NCI-H774 (cell line): ENCODE data around the gene SMYD2.
"Not testable (repeated sequence)": the region's sequence is repeated elsewhere in the genome, so short reads cannot be mapped to it uniquely, and the experiment has no call there.

Source experiments
- DNase-seq: peaks from one replicate; lab custom pipeline; 2025; lab: John Stamatoyannopoulos, UW

The SMYD2 gene

DNA sequence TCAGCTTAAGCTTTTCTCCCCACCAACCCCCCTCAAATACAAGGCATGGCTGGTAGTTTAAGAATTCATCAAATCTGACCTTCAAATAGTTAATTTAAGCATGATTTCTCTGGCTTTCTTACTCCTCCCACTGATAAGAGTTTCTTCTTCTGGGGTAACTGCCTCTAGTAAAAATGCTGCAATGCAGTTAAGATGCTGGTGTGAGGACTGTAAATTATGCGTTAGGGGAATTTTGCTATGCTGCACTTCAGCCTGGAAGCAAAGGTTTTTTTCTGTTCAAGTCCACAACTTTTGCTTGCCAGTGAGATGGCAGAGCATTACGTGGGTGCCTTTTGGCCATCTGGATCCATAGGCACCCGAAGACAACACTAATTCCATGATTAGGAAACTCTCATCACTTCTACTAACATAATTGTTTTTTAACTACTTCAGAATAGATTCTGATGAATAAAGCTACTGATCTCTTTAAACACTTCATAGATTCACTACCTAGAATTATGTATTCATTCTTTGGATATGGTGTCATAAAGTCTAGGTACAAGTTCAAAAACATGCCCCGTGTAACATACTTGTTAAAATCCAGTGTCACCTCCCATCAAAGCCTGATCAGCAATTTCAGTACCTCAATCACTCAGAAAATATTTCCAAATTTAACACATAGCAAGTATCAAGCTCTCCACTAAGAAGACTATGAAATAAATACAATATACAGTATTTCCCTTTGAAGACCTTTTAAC, 8.8 kb upstream of the SMYD2 start:
- no peak for DNase-seq

DNA sequence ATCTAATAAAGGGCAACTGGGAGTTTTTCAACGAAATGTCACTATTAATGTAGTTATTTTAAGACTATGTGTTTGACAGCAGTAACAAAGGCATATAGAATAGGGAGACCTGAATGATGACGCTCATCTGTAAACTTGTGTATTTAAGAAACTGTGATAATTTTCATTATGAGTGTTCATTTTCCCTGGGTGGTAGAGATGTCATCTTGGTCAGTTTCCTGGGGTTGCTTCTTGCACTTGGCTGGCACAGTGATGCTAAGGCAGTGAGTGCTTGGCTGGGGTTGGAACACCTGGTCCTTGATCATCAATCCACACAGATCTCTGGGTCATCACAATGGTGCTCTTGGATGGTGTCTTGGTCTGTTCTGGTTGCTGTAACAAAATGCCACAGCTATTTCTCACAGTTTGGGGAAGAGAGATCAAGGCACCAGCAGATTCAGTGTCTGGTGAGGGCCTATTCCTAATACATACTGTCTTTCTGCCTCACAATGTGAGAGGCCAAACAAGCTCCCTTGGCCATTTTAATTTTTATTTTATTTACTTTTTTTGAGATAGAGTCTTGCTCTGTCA, 7.9 kb upstream of the SMYD2 start:
- DNase-seq, result no peak

DNA sequence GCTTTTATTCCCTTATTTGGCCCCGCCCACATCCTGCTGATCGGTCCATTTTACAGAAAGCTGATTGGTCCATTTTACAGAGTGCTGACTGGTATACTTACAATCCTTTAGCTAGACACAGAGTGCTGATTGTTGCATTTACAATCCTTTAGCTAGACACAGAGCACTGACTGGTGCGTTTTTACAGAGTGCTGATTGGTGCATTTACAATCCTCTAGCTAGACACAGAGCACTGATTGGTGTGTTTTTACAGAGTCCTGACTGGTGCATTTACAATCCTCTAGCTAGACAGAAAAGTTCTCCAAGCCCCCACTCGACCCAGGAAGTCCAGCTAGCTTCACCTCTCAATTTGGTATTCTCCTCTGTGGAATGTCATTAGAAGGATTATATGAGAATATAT, 5.3 kb upstream of the SMYD2 start:
- DNase-seq, result not testable (repeated sequence)

DNA sequence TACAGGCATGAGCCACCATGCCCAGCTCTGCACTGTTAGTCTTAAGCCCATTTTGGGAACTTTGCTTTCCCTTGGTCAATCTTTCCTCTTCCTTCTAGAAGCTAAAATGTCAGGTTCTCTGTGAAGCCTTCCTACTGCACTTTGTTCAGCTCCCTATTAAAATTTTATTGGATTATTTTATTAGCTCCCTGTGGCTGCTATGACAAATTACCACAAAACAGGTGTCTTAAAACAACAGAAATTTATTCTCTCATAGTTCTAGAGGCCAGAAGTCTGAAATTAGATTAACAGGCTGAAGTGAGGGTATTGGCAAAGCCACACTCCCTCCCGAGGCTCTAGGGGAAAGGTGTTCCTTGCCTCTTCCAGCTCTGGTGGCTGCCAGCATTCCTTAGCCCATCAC, 4.2 kb upstream of the SMYD2 start:
- no peak for DNase-seq

DNA sequence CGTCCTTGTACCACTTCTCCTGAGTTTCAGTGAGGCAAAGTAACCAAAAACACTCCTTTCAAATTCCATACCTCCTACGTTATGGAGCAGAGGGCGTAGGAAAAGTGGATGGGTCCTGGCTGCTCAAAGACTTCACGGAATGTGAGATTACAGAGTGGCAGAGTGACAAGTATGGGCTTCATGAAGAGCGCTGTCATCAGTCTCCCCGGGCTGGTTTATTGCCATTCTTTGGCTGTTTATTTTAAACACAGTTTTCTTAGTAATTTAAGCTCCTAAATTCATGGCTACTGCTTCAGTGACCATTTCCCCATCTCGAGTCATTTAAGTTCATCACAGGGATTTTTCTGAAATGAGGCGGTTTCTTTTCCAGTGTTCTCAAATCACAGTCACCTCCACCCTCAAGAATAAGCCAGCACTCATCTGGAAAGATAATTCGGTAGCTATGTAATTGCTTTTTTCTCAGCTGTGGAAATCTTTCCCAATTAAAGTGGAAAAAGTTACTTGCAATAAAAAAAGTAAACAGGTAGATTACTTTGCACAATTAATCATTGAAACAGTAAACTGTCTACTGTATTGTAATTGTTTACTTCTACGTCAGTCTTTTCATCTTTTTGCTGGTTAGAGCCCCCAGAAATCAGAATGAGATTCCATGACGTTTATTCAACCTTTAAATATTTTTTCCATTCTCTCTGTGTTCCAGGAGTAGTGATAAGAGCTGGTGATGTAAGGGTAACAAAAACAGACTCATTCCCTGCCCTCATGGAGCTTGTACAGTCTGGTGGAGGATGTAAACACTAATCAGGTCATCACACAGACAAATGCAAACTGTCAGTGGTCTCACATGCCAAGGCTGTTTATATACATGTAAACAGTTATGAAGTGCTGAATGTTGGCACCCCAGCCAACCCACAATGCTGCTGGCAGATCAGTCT, 3.0 kb upstream of the SMYD2 start:
- DNase-seq, result no peak

DNA sequence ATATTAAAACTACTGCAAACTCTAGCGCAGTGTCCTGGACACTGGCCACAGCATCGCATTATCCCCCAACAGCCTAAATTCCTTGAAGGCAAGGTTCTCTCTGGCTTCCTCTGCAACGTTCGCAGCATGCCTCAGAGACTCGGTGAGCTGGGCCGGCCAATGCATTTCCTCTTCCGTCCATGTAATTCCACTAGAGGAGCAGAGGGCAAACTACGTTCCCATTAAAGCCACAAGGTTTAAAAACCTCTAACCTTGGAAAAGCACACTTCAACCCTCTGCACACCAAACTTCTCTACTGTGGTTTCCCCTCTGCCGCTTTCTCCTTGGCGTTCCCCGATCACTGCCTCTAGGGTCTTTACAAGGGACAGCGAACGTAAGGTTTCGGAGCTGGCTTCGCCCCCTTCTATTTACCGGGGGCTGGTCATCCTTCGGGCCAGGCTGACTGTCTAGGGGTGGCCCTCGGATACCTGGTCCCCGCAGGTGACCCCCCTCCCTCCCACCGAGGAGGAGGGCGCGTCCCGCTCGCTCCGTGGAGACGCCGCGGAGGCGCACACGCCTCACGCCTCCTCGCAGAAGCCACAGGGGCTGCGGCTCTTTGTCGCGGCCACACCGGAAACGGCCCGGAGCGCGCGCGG, 456 bp upstream of the SMYD2 start:
- DNase-seq, result peak; percentile 31

DNA sequence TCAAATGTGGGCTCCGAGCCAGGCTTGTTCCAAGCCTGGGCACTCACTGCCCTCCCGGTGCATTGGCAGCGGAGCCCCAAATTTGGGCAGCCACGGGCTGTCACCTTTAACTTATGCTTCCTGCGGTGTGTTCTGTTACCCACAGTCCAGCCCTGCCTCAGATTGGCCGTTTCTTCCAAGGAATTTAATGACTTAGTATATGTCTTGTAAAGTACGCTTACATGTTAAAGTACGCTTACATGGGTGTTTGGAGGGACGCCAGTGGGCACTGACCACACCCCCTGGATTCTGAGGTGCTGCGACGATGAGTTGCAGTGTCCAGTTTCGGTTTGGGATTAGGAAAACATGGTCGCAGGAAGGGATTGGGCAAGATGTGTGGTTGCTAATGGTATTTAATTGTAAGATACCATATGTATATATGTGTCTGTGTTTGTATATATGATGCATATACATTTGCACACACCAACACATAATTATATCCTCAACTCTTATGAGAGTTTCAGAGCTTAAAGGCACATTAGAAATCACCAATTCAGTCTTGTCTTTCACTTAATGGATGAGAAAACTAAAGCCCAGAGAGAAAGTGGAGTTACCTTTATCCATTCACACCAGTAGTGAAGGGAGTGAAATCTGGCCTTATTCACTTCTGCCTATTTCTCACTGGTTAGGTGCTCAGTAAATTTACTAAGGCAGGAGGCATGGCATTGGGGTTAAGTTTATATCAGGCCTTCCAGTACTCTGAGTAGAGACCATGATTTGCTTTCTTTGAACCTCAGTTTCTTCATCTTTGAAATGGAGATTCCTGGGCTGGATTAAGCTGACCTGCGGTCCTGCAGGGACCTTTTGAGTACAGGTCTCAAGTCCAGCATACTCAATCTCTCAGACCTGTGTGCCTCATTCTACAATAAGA, 1.0 kb downstream of the SMYD2 start:
- no peak for DNase-seq

DNA sequence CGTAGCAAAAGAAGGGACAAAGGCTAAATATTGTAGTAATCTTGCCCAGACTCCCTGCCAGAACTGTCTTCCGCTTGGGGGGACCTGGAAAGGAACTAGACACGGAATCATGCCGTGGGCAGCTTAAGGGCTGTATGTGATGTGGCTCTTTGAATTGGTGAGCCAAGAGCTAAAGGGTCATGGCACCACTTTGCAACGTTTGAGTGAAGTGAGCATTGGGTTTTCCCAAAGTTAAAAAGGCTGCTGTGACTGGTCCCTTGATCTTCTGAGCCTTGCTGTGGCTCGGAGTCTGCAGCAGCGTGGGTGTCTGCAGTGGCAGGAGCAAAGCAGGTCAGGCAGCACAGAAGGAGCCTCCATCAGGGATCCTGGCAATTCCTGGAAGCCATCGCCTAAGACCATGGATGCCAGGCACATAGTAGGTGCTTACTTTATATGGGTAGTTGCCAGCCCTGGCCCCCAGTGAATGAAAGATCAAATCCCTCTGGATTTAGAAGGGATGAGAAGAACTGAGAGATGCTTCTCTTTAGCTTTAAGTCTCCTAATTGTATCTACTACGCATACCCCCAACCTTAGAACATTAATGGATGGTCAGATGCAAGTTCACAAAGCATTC, 1.8 kb downstream of the SMYD2 start:
- no peak for DNase-seq

DNA sequence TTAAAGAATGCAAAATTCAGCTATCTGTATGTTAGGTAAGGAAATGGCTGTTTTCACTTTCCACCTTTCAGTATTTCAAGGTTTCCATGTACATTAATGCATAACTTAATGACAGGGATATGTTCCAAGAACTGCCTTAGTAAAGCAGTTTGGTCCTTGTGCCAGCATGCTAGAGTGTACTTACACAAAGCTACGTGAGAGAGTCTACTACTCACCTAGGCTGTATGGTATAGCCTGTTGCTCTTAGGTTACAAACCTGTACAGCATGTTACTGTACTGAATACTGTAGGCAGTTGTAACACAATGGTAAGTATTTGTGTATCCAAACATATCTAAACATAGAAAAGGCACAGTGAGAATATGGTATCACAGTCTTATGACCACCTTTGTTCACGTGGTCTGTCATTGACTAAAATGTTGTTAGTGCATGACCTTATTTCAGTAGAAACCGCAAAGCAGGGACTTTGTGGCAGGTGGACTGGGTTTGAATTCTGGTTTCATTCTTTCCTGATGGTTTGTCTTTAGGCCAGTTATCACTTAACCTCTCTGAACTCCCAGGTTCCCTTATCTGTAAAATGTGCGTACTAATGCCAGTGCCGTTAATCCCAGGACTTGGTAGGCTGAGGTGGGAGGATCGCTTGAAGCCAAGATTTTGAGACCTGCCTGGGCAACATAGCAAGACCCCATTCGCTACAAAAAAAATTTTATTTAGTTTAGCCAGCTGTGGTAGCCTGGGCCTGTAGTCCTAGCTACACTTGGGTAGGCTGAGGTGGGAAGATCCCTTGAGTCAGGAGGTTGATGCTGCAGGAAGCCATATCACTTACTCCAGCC, 4.9 kb downstream of the SMYD2 start:
- no peak for DNase-seq

DNA sequence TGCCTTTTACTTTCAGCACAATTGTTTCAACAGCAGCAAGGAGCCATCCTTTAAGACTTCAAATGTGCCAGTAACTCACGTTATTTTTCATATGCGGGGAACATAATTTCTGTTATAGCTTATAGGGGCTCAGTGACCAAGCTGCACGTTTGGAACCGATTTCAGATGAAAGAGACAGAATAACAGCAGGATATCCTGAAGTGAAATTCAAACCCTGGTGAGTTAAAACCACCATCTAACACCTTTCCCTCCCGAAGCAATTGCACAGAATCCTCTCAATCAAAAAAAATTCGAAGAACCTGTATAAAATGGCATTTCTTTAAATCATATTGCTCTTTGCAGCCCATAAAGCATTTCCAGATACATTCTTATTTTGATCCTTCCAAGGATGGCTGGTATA, 6.9 kb downstream of the SMYD2 start:
- DNase-seq, result no peak

DNA sequence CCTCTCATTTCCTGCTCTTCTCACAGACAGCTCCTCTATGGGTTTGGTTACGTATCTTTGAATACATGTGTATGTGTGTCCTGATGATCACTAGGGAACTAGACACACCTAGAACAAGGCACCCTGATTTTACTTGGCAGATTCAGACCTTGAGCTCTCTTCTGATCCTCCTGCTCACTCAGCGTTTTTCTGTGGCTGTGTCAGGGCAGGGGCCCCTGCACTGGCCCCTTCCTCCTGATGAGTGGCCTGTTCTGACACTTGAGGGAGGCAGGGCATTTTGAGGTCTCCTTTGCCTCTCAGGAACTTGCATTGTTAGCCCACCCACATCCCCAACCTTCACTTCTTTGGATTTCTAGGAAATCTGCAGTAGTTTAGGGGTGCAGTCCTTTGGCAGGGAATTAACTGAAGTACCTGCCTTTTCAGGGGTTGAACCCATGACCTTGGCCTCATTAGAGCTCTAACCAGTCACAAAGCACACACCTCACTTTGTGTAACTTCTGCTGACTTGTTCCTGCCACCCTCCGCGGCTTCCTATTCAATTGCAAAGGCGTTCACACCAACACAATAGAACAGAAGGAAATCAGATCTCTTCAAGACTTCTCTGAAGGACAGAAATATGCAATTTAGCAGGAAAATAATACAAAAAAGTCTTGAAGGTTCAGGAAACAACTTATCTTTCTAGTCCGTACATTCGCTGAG, 8.8 kb downstream of the SMYD2 start:
- no peak for DNase-seq

DNA sequence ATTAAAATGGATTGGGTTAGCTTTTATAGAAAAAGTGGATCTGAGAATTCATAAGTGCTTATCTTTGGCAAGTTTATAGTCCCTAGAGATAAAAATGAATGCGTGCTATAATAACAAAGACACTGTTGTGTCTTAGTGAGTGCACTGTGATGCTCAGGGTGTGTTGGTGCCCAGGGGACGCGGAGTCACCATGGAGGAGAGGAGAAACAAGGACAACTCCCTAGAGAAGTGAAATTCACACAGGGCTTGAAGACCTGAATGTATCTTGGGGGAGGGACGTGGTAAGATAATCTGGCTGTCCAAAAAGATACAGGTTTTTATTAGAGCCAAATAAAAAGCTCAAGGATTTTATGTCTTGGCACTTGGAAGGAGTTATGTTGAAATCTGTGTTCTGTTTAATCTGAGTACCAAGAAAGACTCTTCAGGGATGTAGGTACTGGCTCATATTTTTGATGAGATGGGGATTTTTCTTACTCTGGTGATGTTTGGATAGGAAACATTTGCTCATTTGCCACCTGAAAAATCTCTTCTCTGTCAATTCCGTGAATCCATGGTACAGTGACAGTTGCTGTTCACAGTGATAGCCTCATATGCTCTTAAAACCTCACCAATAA, 9.6 kb downstream of the SMYD2 start:
- no peak for DNase-seq

DNA sequence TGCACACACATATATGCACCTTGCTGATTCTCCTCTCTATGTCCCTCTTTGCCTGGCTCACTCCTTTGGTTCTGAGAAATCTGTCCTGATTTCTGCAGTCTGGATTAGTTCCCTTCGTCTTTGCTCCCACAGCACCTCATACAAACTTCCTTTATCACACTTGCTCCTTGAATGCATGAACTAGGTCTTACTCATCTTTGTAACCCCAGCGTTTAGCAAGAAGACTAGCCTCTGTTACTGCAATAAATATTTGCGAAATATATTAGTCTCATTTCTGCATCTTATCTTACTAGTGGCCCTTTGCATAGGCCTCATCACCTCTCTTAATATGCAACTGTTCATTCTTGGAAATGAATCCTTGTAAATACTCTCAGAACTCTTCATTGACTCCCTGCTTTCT, 11.4 kb downstream of the SMYD2 start:
- DNase-seq, result no peak

DNA sequence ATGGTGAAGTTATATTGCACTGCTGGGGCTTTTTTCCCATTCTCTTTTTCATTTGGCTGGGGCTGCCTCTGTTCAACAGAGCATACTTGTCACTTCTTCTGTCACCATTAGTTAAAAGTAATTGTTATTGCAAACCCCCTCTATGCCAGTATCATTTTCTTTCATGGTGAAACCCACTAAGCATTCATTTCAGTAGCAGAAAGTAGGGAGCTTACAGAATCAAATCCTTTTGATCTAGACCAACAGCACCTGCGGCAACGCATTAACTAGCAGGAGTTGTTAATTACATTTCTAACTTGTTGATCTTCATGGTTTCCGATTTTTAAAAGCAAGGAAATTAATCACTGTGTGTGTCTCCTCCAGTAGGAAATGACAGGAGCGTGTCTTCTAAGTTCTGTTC, 15.0 kb downstream of the SMYD2 start:
- DNase-seq, result no peak

DNA sequence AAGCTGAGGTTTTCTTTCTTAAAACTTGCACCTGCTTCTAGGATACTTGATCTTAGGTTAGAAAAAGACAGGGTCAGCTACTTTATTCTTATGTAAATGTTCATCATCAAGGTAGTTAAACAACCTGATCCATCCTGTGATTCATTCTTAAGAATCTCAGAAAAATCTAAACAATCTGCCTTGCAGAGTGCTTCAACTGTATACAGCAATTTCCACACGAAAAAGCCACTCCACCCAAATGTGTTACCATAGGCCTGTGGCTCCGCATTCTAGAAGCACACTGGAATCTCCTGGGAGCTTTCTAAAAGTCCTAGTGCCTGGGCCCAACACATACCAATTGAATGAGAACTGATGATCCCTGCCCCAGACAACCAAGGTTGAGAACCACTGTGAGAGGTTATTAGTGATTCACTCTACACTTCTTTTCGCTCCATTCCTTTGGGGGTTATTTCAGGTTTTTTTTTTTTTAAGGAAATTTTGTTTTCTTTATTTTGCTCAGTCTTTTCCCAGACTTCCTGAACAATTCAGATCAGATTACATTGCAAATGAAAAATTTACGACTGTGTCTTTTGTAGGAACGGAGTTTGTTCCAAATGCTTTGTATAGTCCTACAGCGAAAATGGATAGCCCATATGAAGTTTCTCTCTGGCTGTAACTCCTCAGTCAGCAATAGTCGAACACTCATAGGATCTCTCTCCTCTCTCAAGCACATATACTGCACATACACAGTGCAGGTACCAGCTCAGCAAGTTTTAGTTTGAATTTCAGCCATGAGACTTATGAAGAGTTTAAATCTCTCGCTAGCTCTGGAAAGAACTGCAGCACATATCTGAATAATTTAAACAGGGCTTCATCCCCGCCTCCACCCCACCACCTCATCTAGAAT, 16.1 kb downstream of the SMYD2 start:
- DNase-seq, result no peak

DNA sequence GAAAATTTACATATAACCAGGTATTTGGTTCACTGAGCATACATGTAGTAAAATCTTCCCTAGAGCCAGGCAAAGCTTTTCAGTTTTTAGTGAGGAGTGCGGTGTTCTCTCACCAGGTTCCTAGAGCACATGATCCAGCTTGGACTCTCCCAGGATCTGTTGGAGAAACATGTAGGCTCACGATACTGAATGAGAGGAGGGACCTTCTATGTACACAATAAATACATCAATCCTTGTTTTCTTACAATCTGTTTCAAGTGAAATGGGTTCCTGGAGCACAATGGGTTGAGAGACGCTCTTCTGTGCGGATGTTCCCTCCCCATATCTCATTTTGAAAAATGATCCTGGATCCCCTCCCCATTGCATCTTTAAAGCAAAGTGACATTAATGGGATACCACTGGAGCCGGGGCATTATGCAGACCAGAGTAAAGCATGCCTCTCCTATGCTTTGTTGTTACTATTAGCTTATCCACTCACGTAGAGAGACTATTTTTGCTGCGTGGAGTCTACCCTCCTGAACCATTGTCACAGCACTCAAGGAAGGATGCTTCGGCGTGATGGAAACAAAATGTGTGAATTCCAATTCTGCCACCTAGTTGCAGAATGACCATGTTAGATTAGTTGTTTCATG, 19.3 kb downstream of the SMYD2 start:
- DNase-seq, result no peak

DNA sequence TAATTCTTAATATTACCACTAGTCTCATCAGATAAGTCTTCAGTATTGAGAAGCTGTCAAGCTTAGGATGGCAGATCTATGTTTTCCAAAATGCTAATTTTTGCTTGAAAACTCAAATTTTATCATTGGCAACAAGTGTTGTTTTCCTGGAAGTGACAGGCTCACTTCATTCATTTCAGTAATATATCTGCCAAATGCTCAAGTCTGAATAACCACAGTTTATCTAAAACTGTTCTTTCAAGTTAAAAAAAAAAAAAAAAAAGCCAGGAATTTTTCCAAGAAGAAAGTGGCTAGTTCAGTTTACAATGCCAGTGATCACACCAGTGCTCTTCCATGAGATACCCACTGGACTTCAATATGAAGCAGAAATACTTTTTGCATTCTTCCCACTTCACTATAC, 20.6 kb downstream of the SMYD2 start:
- DNase-seq, result no peak
